GM12878 (cell line): ENCODE results near the gene DCAF5. TPM values are rescaled to one million over a fixed set of nuclear protein-coding genes. Genes with fewer than 3 reads are reported as not detected.
A peak's percentile ranks its signal among the peaks of the same experiment; 100 is the strongest.

Source experiments
- CHD4 ChIP-seq: fragments of 200-600 bp; sonication (generic); IDR thresholded peaks from 2 replicates; pipeline ENCODE4 v1.6.1; 2016; ENCODE audit warnings: mild to moderate bottlenecking
- CREM ChIP-seq: IDR thresholded peaks from 2 replicates; pipeline ENCODE4 v1.6.1; 2014; ENCODE audit warnings: antibody characterized with exemption, low read depth
- EZH2 ChIP-seq: IDR thresholded peaks from 2 replicates; pipeline ENCODE4 v1.6.1; 2012; ENCODE audit warnings: low read depth, mild to moderate bottlenecking, control low read depth, inconsistent platforms, low read length, borderline replicate concordance; ENCODE audit not compliant: control insufficient read depth
- IKZF2 ChIP-seq, 2 experiments: fragments of 450-650 bp; IDR thresholded peaks; 2 replicates each; pipeline ENCODE4 v1.6.1; 2017; ENCODE audit warnings: mild to moderate bottlenecking in 2 of 2, moderate library complexity in 2 of 2
- JUND ChIP-seq: IDR thresholded peaks from 2 replicates; pipeline ENCODE4 v1.6.1; 2012; ENCODE audit warnings: low read depth, mild to moderate bottlenecking, low read length, improper control_type of control experiment, moderate library complexity
- KDM1A ChIP-seq: fragments of 200-600 bp; sonication (generic); IDR thresholded peaks from 2 replicates; pipeline ENCODE4 v1.6.1; 2016; ENCODE audit warnings: borderline replicate concordance
- MYC ChIP-seq: IDR thresholded peaks from 2 replicates; pipeline ENCODE4 v1.6.1; 2011; ENCODE audit warnings: mild to moderate bottlenecking, low read length, moderate library complexity, inconsistent platforms; ENCODE audit not compliant: insufficient read depth, insufficient replicate concordance, insufficient read length, severe bottlenecking
- NBN ChIP-seq: fragments of 450-650 bp; IDR thresholded peaks from 2 replicates; pipeline ENCODE4 v1.6.1; 2016
- NR2C2 ChIP-seq: IDR thresholded peaks from 2 replicates; pipeline ENCODE4 v1.6.1; 2011; ENCODE audit warnings: borderline replicate concordance, low read depth; ENCODE audit not compliant: control insufficient read depth, insufficient read length
- PAX8 ChIP-seq: fragments of 450-650 bp; IDR thresholded peaks from 2 replicates; pipeline ENCODE4 v1.6.1; 2017; ENCODE audit warnings: mild to moderate bottlenecking, moderate library complexity
- PML ChIP-seq: IDR thresholded peaks from 2 replicates; pipeline ENCODE4 v1.6.1; 2012; ENCODE audit warnings: low read length, inconsistent platforms
- RB1 ChIP-seq: fragments of 450-650 bp; formaldehyde crosslinking; IDR thresholded peaks from 2 replicates; pipeline ENCODE4 v1.6.1; 2017; ENCODE audit warnings: mild to moderate bottlenecking, borderline replicate concordance
- SIX5 ChIP-seq: IDR thresholded peaks from 2 replicates; pipeline ENCODE4 v1.6.1; 2011; ENCODE audit warnings: mild to moderate bottlenecking, low read depth, low read length, moderate library complexity; ENCODE audit not compliant: severe bottlenecking
- SMARCA5 ChIP-seq: fragments of 450-650 bp; IDR thresholded peaks from 2 replicates; pipeline ENCODE4 v1.6.1; 2017; ENCODE audit warnings: mild to moderate bottlenecking
- STAT1 ChIP-seq: fragments of 450-650 bp; conservative IDR thresholded peaks from 2 replicates; pipeline ENCODE4 v1.6.1; 2014; ENCODE audit warnings: antibody characterized with exemption, mild to moderate bottlenecking
- TCF12 ChIP-seq: IDR thresholded peaks from 2 replicates; pipeline ENCODE4 v1.6.1; 2011; ENCODE audit warnings: low read depth, mild to moderate bottlenecking, low read length
- ZNF274 ChIP-seq: IDR thresholded peaks from one replicate; pipeline ENCODE4 v1.8.0; 2011; ENCODE audit not compliant: insufficient read length, insufficient read depth
- ZNF622 ChIP-seq: fragments of 450-650 bp; IDR thresholded peaks from 2 replicates; pipeline ENCODE4 v1.6.1; 2017; ENCODE audit warnings: mild to moderate bottlenecking, inconsistent platforms
- ZZZ3 ChIP-seq: IDR thresholded peaks from 2 replicates; pipeline ENCODE4 v1.6.1; 2011; ENCODE audit warnings: low read depth; ENCODE audit not compliant: control insufficient read depth, insufficient read length
- polyA plus RNA-seq, 11 experiments: library from polyadenylated mRNA; depleted of rRNA in 4 of 11; unstranded in 6 of 11; stranded (reverse) in 5 of 11; fragments of >200 nt; fragmentation: Nextera tagmentation in 4 of 11; fragmentation: Illumina TruSeq in 1 of 11; extraction: Ambion mirVana in 4 of 11; extraction: Trizol in 1 of 11; gene quantifications; 1 replicate in 1 of 11; 2 replicates in 10 of 11; pipeline versions ENCODE4 v1.2.1 to v1.2.3, GENCODE V29; 2011 to 2016; ENCODE audit warnings: inconsistent platforms in 2 of 11, missing spikeins in 2 of 11, low read depth in 1 of 11
- total RNA-seq, 4 experiments: library from RNA; depleted of rRNA in 3 of 4; stranded (reverse); fragments of >200 nt in 3 of 4; fragmentation: Illumina TruSeq in 1 of 4; extraction: Trizol in 1 of 4; gene quantifications; 2 replicates each; pipeline versions ENCODE4 v1.2.1 to v1.2.3, GENCODE V29; 2013 to 2021
- TF ChIP-seq, protein P1 (sequence below): IDR thresholded peaks from 2 replicates; pipeline ENCODE4 v1.6.1; 2011; ENCODE audit warnings: borderline replicate concordance, low read depth, mild to moderate bottlenecking, moderate library complexity, low read length; ENCODE audit not compliant: insufficient read depth, poor library complexity, severe bottlenecking
- TF ChIP-seq, protein P2 (sequence below): IDR thresholded peaks from 2 replicates; pipeline ENCODE4 v1.6.1; 2012; ENCODE audit warnings: low read depth, low read length, improper control_type of control experiment
- TF ChIP-seq, protein P3 (sequence below): fragments of 450-650 bp; formaldehyde crosslinking; IDR thresholded peaks from 2 replicates; pipeline ENCODE4 v1.4.0; 2020; ENCODE audit warnings: mild to moderate bottlenecking, moderate library complexity
- TF ChIP-seq, protein P4 (sequence below): fragments of 450-650 bp; IDR thresholded peaks from 2 replicates; pipeline ENCODE4 v1.6.1; 2017; ENCODE audit warnings: mild to moderate bottlenecking, low read depth, inconsistent platforms; ENCODE audit not compliant: poor library complexity, severe bottlenecking

DCAF5 gene
- total and polyA plus RNA-seq, 10 of the 15 experiments (the other 5 are each of a cell fraction or from before 2014, with no cell fraction given), result 6.8 to 38.1 (median 19.1) TPM

DNA sequence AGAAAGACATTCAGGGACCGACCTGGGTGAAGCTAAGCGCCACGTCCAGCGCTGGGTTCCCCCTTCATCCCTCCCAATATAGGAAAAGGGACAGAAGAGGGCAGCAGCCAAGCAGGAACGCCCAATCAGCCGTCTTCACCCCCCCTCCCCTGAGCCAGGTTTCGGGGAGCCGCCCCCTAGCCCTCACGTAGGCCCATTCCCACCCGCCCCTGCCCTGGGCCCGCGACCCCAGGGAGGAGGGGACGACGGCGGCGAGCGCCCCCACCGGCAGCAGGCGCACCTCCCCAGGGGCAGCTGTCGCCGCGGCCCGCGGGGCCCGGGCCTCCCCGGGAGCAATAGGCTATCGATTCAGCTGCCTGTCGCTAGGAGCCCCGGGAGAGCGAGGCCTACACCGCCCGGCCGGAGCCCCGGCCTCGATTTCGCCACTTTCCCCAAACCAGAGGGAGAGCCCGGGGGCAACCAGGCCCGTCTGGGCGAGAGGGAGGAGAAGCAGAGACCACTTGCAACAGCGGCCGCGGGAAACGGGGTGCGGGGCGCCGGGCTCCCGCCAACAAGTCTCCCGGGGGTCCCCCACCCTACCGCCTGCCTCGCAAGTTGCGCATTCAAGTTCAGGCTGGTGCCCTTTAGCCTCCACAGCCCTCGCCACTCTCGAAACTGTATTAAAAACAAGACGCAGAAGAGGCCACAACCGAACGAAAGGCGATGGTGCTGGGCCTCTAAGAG lies 1.3 kb downstream of the DCAF5 start (continued):
- TF ChIP-seq, protein P1, sequence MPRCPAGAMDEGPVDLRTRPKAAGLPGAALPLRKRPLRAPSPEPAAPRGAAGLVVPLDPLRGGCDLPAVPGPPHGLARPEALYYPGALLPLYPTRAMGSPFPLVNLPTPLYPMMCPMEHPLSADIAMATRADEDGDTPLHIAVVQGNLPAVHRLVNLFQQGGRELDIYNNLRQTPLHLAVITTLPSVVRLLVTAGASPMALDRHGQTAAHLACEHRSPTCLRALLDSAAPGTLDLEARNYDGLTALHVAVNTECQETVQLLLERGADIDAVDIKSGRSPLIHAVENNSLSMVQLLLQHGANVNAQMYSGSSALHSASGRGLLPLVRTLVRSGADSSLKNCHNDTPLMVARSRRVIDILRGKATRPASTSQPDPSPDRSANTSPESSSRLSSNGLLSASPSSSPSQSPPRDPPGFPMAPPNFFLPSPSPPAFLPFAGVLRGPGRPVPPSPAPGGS, result no peak
- no peak; the same call in 1 of the 2 replicates for TF ChIP-seq STAT1
- TF ChIP-seq KDM1A, result no peak
- TF ChIP-seq, protein P2, sequence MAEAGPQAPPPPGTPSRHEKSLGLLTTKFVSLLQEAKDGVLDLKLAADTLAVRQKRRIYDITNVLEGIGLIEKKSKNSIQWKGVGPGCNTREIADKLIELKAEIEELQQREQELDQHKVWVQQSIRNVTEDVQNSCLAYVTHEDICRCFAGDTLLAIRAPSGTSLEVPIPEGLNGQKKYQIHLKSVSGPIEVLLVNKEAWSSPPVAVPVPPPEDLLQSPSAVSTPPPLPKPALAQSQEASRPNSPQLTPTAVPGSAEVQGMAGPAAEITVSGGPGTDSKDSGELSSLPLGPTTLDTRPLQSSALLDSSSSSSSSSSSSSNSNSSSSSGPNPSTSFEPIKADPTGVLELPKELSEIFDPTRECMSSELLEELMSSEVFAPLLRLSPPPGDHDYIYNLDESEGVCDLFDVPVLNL, result 0 out of 2 replicates have a peak, but pooled peaks have one; percentile 28
- TF ChIP-seq, protein P3, sequence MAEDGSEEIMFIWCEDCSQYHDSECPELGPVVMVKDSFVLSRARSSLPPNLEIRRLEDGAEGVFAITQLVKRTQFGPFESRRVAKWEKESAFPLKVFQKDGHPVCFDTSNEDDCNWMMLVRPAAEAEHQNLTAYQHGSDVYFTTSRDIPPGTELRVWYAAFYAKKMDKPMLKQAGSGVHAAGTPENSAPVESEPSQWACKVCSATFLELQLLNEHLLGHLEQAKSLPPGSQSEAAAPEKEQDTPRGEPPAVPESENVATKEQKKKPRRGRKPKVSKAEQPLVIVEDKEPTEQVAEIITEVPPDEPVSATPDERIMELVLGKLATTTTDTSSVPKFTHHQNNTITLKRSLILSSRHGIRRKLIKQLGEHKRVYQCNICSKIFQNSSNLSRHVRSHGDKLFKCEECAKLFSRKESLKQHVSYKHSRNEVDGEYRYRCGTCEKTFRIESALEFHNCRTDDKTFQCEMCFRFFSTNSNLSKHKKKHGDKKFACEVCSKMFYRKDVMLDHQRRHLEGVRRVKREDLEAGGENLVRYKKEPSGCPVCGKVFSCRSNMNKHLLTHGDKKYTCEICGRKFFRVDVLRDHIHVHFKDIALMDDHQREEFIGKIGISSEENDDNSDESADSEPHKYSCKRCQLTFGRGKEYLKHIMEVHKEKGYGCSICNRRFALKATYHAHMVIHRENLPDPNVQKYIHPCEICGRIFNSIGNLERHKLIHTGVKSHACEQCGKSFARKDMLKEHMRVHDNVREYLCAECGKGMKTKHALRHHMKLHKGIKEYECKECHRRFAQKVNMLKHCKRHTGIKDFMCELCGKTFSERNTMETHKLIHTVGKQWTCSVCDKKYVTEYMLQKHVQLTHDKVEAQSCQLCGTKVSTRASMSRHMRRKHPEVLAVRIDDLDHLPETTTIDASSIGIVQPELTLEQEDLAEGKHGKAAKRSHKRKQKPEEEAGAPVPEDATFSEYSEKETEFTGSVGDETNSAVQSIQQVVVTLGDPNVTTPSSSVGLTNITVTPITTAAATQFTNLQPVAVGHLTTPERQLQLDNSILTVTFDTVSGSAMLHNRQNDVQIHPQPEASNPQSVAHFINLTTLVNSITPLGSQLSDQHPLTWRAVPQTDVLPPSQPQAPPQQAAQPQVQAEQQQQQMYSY, result no peak
- TF ChIP-seq TCF12, result peak; percentile 90
- no peak for TF ChIP-seq NR2C2
- TF ChIP-seq ZZZ3, result no peak
- no peak for TF ChIP-seq PML
- TF ChIP-seq ZNF274, result no peak
- TF ChIP-seq PAX8, result no peak
- 0 out of 4 replicates have a peak, but pooled peaks of 1 of the 2 experiments have one; percentile 35 for TF ChIP-seq IKZF2 (IDR thresholded peaks at IDR 0.05)
- TF ChIP-seq SMARCA5, result peak; percentile 91; the same call in 1 of the 2 replicates
- TF ChIP-seq ZNF622, result no peak
- peak; percentile 52; the same call in 1 of the 2 replicates for TF ChIP-seq RB1
- no peak for TF ChIP-seq JUND
- TF ChIP-seq CREM, result peak; percentile 48; the same call in 1 of the 2 replicates
- TF ChIP-seq CHD4, result no peak
- TF ChIP-seq, protein P4, sequence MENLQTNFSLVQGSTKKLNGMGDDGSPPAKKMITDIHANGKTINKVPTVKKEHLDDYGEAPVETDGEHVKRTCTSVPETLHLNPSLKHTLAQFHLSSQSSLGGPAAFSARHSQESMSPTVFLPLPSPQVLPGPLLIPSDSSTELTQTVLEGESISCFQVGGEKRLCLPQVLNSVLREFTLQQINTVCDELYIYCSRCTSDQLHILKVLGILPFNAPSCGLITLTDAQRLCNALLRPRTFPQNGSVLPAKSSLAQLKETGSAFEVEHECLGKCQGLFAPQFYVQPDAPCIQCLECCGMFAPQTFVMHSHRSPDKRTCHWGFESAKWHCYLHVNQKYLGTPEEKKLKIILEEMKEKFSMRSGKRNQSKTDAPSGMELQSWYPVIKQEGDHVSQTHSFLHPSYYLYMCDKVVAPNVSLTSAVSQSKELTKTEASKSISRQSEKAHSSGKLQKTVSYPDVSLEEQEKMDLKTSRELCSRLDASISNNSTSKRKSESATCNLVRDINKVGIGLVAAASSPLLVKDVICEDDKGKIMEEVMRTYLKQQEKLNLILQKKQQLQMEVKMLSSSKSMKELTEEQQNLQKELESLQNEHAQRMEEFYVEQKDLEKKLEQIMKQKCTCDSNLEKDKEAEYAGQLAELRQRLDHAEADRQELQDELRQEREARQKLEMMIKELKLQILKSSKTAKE, result no peak
- no peak for TF ChIP-seq EZH2
- peak; percentile 32 for TF ChIP-seq SIX5
- TF ChIP-seq NBN, result peak; percentile 61
- no peak for TF ChIP-seq MYC
